SJSA1 (cell line): Measurements from ENCODE around the gene LUC7L3. TPM values are rescaled to one million over a fixed set of nuclear protein-coding genes. Genes with fewer than 3 reads are reported as not detected.
A peak's percentile ranks its signal among the peaks of the same experiment; 100 is the strongest.

ENCODE experiments used
- DNase-seq, 2 experiments: peaks; one replicate each; pipeline ENCODE4 v3.0.0-alpha.2; 2015 to 2020; ENCODE audit warnings: low spot score in 2 of 2, low read depth in 1 of 2
- H3K27ac ChIP-seq: fragments of 250-450 bp; sonication (Bioruptor Pico); 2 replicates; pipeline ENCODE4 v1.5.1; 2020; ENCODE audit warnings: mild to moderate bottlenecking, moderate library complexity
- H3K27me3 ChIP-seq: fragments of 250-450 bp; sonication (Bioruptor Pico); replicated peaks from 2 replicates; pipeline ENCODE4 v1.5.1; 2020; ENCODE audit warnings: mild to moderate bottlenecking, moderate library complexity
- H3K36me3 ChIP-seq: fragments of 250-450 bp; sonication (Bioruptor Pico); 2 replicates; pipeline ENCODE4 v1.5.1; 2020; ENCODE audit warnings: mild to moderate bottlenecking
- H3K4me1 ChIP-seq: fragments of 250-450 bp; sonication (Bioruptor Pico); replicated peaks from 2 replicates; pipeline ENCODE4 v1.6.1; 2021; ENCODE audit warnings: mild to moderate bottlenecking
- H3K4me3 ChIP-seq: fragments of 250-450 bp; sonication (Bioruptor Pico); 2 replicates; pipeline ENCODE4 v1.5.1; 2020; ENCODE audit warnings: mild to moderate bottlenecking
- H3K9me3 ChIP-seq: fragments of 250-450 bp; sonication (Bioruptor Pico); replicated peaks from 2 replicates; pipeline ENCODE4 v1.5.1; 2020; ENCODE audit warnings: mild to moderate bottlenecking
- total RNA-seq: library from RNA; depleted of rRNA; stranded (reverse); fragments of >200 nt; shearing (Covaris generic); gene quantifications from 2 replicates; pipeline ENCODE4 v1.2.3, GENCODE V29; 2014

LUC7L3 gene
- total RNA-seq, 1 experiment from 2014 or later, result 46.4 TPM

DNA sequence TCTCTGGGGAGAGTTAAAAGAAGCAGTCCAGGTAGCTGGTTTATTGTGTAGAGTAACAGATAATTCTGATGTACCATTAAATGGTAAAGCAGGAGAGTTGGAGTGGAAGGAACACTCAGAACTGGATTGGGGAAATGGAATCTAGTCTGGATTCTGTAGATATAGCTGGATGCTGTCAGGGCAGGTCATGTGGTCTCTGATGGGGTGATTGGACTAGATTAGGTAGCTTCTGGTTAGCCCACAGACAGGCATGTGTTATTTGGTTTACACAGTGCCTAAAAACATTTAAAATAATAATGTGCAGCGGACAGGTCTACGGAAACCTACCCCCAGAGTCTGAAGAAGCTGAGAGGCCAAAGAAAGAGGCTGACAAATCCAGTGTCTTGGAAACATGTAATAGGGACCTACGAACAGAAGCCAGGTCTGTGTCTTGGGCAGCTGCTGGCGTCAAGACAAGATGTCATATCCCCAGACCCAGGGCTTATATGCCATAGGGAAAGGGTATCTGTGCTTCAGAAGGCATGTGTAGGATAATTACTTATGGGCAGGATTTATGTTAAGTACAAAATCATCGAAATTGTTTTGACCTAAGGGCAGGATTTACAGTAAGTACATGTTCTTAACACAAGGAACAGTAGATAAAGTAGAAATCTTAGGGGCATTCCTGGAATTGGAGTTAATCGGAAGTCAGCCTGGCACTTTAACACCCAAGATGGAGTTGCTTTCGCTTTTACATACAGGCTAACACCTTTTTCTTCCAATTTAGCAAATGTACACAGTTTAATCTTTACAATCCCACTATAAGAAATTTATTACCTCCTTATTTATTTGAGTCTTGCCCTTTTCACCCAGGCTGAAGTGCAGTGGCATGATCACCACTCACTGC lies 12.4 kb downstream of the LUC7L3 start:
- Histone ChIP-seq H3K9me3 (no peaks in the 10 kb centered on the region), H3K4me1 (0 out of 2 replicates have a peak, but pooled peaks cover 2% of the 10 kb centered on the region), H3K36me3 (peaks cover 34% of the 10 kb centered on the region), H3K4me3 (no peak overlapping the region), H3K27me3 (no peaks in the 10 kb centered on the region), H3K27ac (no peak overlapping the region)
- no peak for DNase-seq

DNA sequence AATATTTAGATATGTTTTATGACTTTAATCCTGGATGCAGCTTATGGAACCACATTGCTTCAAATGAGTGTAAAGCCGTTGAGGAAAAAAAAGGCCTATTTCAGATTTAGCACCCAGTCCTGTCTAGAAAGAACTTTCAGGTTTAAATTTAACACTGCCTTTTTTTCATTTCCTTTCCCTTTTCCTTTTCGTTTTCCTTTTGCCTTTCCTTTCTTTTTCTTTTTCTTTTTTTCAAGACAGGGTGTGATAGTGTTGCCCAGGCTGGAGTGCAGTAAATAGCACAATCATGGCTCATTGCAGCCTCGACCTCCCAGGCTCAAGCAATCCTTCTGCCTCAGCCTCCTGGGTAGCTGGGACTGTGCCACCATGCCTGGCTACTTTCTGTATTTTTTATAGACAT lies 15.9 kb downstream of the LUC7L3 start:
- no peaks in the 10 kb centered on the region for H3K4me1 ChIP-seq
- H3K9me3 ChIP-seq, result no peaks in the 10 kb centered on the region
- peaks cover 60% of the 10 kb centered on the region for H3K36me3 ChIP-seq
- no peak overlapping the region for H3K4me3 ChIP-seq
- H3K27me3 ChIP-seq, result no peaks in the 10 kb centered on the region
- DNase-seq, result no peak
- H3K27ac ChIP-seq, result no peak overlapping the region

DNA sequence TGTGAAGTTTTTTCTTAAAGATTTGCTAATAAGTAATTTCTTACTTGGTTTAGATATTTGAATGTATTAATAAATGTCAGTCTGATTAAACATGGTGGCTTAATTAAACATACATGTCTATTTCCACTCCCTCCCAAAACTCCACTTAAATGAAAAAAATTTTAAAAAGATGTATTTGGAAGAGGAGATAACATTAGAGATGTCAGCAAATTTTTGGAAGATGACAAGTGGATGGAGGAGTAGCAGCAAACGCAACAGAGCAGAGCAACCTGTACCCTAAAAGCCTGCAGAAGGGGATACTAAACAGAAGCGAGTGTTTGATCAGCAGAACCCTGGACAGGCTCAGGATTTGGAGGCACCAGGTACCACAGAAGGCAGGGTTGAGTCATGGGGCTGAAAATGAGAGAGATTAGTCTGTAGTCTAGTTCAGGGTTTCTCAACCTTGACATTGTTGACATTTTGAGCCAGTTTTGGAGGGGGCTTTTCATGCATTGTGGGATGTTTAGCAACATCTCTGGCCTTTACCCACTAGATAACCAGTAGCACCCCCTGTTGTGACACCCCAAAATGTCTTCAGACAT lies 17.8 kb downstream of the LUC7L3 start:
- no peak for DNase-seq
- no peaks in the 10 kb centered on the region for H3K4me1 ChIP-seq
- H3K27ac ChIP-seq, result no peak overlapping the region
- H3K36me3 ChIP-seq, result peaks cover 67% of the 10 kb centered on the region
- no peak overlapping the region for H3K4me3 ChIP-seq
- no peaks in the 10 kb centered on the region for H3K27me3 ChIP-seq
- no peaks in the 10 kb centered on the region for H3K9me3 ChIP-seq

DNA sequence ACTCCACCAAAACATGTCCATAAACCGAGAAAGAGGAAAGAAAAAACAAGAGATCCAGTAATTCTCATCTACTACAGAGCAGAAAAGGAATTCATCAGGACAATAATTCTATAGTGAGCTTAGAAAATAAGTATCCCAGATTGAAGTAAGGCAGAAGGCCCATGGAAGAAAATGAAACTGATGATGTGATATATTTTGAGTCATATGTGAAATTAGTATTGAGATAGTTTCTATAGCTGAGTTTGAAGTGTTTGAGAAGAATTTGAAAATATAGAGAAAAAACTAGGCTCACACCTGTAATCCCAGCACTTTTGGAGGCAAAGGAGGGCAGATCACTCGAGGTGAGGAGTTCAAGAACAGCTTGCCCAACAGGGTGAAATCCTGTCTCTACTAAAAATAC lies 19.7 kb downstream of the LUC7L3 start:
- Histone ChIP-seq H3K9me3 (no peaks in the 10 kb centered on the region), H3K4me3 (no peak overlapping the region), H3K27me3 (no peaks in the 10 kb centered on the region), H3K4me1 (no peaks in the 10 kb centered on the region), H3K36me3 (peaks cover 86% of the 10 kb centered on the region), H3K27ac (no peak overlapping the region)
- DNase-seq, result no peak

DNA sequence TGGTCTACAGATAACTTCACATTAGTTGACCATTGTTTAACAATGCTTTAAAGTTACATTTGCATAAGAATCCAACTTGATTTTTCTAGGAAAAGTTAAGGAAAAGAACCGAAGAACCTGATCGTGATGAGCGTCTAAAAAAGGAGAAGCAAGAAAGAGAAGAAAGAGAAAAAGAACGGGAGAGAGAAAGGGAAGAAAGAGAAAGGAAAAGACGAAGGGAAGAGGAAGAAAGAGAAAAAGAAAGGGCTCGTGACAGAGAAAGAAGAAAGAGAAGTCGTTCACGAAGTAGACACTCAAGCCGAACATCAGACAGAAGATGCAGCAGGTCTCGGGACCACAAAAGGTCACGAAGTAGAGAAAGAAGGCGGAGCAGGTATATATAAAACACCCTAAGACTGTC lies 26.2 kb downstream of the LUC7L3 start:
- Histone ChIP-seq H3K36me3 (peaks cover 99% of the 10 kb centered on the region), H3K27me3 (no peaks in the 10 kb centered on the region), H3K27ac (no peak overlapping the region), H3K9me3 (no peaks in the 10 kb centered on the region), H3K4me3 (no peak overlapping the region), H3K4me1 (no peaks in the 10 kb centered on the region)
- DNase-seq, result no peak

DNA sequence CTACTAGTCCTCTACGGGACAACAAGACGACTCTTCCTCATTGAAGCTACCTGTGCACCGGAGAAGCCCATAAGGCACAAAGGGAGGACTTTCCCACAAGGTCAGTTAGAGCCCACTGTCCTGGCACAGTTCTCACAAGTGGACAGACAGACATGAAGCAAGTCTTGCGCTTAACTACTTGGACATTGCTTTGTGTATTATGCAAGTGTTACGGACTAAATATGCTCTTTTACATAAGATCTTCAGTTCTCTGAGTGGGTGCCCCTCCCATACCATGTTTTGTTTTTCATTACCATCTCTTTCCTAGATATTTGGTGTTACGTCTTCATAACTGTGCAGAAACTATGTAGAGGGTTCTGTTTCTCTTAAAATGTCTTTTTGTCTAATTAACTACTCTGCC lies 29.8 kb downstream of the LUC7L3 start:
- Histone ChIP-seq H3K4me3 (no peak overlapping the region), H3K27ac (no peak overlapping the region), H3K27me3 (no peaks in the 10 kb centered on the region), H3K36me3 (peaks cover 99% of the 10 kb centered on the region), H3K9me3 (no peaks in the 10 kb centered on the region), H3K4me1 (no peaks in the 10 kb centered on the region)
- no peak for DNase-seq

DNA sequence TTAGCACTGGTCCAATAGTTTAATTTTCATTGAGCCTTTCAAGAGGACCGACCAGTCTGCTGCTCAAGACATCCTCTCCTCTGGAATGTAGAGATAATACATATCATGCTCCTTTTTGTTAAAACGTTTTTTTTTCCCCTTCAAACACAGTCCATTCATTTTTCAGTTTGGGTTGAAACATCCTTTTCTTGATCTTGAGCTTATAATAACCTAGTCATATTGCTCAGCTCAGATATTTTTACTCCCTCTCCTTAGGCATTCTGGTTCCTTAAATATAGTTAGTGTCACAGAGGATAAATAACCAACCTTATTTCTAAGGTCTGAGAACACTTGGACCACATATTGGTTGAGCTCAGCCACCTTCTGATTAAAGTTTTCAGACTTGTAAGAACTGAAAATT lies 35.1 kb downstream of the LUC7L3 start:
- Histone ChIP-seq H3K27me3 (no peaks in the 10 kb centered on the region), H3K27ac (no peak overlapping the region), H3K4me3 (no peak overlapping the region), H3K36me3 (peaks cover 59% of the 10 kb centered on the region), H3K9me3 (no peaks in the 10 kb centered on the region), H3K4me1 (no peaks in the 10 kb centered on the region)
- no peak for DNase-seq

DNA sequence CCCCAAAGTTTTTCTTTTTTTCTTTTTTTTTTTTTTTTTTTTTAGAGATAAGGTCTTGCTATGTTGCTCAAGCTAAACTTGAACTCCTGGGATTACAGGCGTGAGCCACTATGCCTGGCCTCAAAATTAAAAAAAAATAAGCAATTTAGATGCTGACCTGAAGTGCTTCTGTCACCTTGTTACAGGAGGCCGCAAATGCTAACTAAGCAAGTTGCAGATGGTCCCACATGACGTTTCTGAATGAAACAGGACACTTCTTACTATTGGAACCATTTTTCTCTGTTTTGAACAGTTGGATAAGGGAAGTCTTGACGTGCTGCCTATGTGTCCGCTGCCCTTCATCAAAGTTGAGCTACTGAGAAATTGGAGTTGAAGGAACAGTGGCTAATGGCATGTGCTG lies 39.1 kb downstream of the LUC7L3 start:
- no peak for DNase-seq
- Histone ChIP-seq H3K27me3 (no peaks in the 10 kb centered on the region), H3K36me3 (peaks cover 19% of the 10 kb centered on the region), H3K9me3 (no peaks in the 10 kb centered on the region), H3K4me1 (peaks cover 8% of the 10 kb centered on the region; the same call in 1 of the 2 replicates), H3K4me3 (no peak overlapping the region), H3K27ac (no peak overlapping the region)

DNA sequence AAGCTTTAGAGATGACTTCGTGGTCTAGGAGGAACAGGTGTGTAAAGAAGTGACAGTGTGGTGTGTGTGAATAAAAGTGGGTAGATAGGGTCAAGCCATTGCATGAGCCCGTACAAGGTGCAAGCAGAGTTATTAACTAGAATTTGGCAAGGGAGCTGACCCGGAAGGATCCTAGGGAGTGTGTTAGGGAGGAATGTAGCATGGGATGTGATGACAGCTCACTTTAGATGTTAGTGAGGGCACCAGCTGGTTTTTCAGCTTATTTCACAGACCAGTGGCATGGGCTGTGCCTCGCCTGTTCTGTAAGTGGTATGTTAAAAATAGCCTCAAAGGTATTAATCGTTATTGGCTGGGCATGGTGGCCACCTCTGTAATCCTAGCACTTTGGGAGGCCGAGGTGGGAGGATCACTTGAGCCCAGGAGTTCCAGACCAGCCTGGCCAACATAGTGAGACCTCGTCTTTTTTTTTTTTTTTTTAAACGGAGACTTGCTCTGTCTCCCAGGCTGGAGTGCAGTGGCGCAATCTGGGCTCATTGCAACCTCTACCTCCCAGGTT lies 39.7 kb downstream of the LUC7L3 start:
- DNase-seq, result no peak
- Histone ChIP-seq H3K4me1 (peaks cover 8% of the 10 kb centered on the region; the same call in 1 of the 2 replicates), H3K27me3 (no peaks in the 10 kb centered on the region), H3K4me3 (no peak overlapping the region), H3K9me3 (no peaks in the 10 kb centered on the region), H3K36me3 (peaks cover 14% of the 10 kb centered on the region), H3K27ac (no peak overlapping the region)

DNA sequence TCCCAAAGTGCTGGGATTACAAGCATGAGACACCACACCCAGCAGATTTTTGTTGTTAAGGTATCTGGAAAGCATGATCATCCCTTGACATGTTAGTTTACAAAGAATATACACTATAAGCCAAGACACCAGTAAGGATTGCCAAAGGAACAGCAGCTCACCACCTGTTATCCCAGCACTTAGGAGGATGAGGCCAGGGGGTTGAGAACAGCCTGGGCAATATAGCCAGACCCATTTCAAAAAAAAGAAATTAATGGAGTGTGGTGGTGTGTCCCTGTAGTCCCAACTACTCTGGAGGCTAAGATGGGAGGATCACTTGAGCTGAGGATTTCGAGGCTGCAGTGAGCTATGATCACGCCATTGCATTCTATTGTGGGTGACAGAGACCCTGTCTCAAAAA lies 42.8 kb downstream of the LUC7L3 start:
- H3K4me1 ChIP-seq, result peaks cover 8% of the 10 kb centered on the region; the same call in 1 of the 2 replicates
- no peaks in the 10 kb centered on the region for H3K36me3 ChIP-seq
- no peak for DNase-seq
- H3K27me3 ChIP-seq, result no peaks in the 10 kb centered on the region
- no peak overlapping the region for H3K4me3 ChIP-seq
- no peaks in the 10 kb centered on the region for H3K9me3 ChIP-seq
- no peak overlapping the region for H3K27ac ChIP-seq

DNA sequence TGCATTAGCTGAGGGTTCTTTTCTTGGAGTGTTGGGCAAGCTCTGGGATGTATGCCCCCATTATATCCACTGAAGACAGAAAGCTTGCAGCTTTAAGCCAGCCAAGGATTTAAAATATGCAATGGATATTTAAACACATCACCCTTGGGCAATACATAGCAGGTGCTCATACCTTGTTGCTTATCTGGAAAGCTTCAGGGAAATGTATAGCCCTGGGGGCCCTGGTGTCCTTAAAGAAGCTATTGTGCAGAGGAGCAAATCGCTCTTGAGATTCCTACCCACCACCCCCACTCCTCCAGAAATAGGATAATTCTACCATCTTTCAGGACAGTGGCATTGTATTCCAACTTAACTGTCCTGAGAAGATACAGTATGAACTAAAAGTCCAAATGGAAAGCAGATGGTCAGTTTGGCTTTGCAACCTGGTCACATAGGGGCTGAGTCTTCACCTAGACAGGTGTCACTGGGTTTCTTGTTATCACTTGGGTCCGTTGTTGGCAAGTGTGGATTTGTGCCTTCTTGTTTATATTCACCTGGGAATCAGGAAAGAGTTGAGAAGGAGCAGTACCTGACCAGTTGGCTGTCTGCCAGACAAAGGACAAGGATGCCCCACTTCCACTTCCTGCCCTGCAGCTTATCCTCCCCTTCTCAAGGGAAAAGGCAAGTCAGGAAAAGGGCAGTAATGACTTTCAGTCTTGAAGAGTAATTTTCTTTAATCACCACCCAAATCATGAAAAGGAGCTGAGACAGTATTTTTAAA lies 44.5 kb downstream of the LUC7L3 start:
- Histone ChIP-seq H3K4me3 (no peak overlapping the region), H3K9me3 (no peaks in the 10 kb centered on the region), H3K27ac (no peak overlapping the region), H3K36me3 (no peaks in the 10 kb centered on the region), H3K27me3 (no peaks in the 10 kb centered on the region), H3K4me1 (peaks cover 8% of the 10 kb centered on the region; the same call in 1 of the 2 replicates)
- no peak for DNase-seq

DNA sequence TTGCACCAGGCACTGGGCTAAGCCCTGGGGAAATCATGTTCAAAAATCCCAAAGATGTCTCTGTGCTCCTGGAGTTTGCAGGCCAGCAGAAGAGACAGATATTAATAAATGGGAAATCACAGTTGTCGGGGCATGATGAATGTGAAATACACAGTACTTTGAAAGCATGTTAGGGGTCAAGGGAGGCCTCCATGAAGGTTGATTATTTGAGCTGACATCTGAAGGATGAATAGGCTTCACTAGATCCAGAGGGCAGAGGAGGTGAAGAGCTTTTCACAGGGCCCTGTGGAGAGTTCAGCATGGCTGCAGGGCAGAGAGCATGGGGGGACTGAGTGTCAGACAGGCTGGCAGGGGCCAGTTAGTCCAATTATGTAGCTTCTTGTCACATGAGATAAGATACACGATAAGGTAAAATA lies 45.3 kb downstream of the LUC7L3 start:
- H3K27ac ChIP-seq, result no peak overlapping the region
- peak in 1 of 2 experiments; percentile 25 for DNase-seq

DNA sequence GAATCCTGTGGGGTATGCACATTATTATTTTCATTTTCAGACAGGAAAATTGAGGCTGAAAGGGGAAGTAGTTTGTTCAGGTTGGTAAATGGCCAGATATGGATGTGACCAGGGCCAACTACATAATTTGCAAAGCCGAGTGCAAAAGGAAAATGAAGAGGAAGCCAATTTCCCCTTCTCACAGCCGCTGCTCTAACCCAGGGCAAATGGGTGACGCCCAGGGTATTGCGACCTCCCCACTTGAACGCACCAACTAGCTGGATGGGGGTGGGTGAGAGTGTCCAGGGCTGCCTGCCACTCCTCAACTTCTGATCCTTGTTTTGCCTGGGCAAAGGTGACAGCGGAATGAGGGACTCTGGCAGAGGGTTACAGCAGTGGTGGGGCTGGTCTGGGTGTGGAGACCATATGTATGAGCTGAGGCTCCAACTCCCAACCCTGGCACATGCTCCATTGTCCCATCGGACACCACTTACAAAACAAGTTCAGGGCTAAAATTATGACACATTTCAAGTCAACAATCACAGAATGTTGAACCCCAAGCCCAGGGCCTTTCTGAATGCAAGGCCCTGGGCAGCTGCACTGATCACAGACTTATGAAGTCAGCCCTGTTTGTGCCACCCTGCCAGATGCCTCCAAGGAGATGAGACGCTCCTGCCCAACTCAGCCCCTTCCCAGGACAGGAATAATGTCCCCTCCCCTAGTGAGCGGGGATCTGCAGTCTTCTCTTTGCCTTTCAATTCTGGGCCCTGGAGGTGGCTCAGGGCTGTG lies 46.2 kb downstream of the LUC7L3 start:
- no peaks in the 10 kb centered on the region for H3K27me3 ChIP-seq
- H3K4me3 ChIP-seq, result no peak overlapping the region
- H3K4me1 ChIP-seq, result peaks cover 8% of the 10 kb centered on the region; the same call in 1 of the 2 replicates
- no peak overlapping the region for H3K27ac ChIP-seq
- H3K9me3 ChIP-seq, result no peaks in the 10 kb centered on the region
- peak in 1 of 2 experiments; percentile 36 for DNase-seq
- H3K36me3 ChIP-seq, result no peaks in the 10 kb centered on the region

More for the DNA sequence above, 45.3 kb downstream of the LUC7L3 start:
- Histone ChIP-seq H3K9me3 (no peaks in the 10 kb centered on the region), H3K36me3 (no peaks in the 10 kb centered on the region), H3K4me1 (peaks cover 8% of the 10 kb centered on the region; the same call in 1 of the 2 replicates), H3K27me3 (no peaks in the 10 kb centered on the region), H3K4me3 (no peak overlapping the region)
